ENCODE data around the gene MED23. TPM values are rescaled to one million over a fixed set of nuclear protein-coding genes. Genes with fewer than 3 reads are reported as not detected.

The MED23 gene
- total RNA-seq, 3 donors from 2014 or later = 25.8 to 40.6 (median 28.2) TPM

- Histone ChIP-seq H3K36me3 (ENCODE audit: low read depth) (no peaks in the 10 kb centered on the region), H3K4me1 (ENCODE audit: low read depth) (no peaks in the 10 kb centered on the region), H3K9me3 (no peaks in the 10 kb centered on the region), H3K4me3 (no peak within 1 kb of the TSS)
- intact Hi-C loops (cut with DNase I, micrococcal nuclease) = no loop called here
- no peak for TF ChIP-seq CTCF (IDR thresholded peaks at IDR 0.05)
- ATAC-seq = no peak
- DNase-seq = no peak
These were observed 55.2 kb downstream of the MED23 start, which contains the start of gene ARG1 for GRCh38 chr6:131572686-131573415. ARG1 (plus strand) TSS chr6:131573226; CDS start chr6:131573283, 57 bp downstream.

GRCh38 chr6:131568726-131569125 lies 59.3 kb downstream of the MED23 start:
- intact Hi-C loops (cut with DNase I, micrococcal nuclease) = no loop called here
- H3K9me3 ChIP-seq = no peaks in the 10 kb centered on the region
- TF ChIP-seq CTCF (IDR thresholded peaks at IDR 0.05) = no peak
- ATAC-seq = no peak
- no peak overlapping the region for H3K4me3 ChIP-seq
- no peak for DNase-seq
- H3K4me1 ChIP-seq (ENCODE audit: low read depth) = no peaks in the 10 kb centered on the region
- no peaks in the 10 kb centered on the region for H3K36me3 ChIP-seq (ENCODE audit: low read depth)

- intact Hi-C loops (cut with DNase I, micrococcal nuclease) = no loop called here
- Histone ChIP-seq H3K4me1 (ENCODE audit: low read depth) (no peaks in the 10 kb centered on the region), H3K9me3 (no peaks in the 10 kb centered on the region), H3K36me3 (ENCODE audit: low read depth) (no peaks in the 10 kb centered on the region), H3K4me3 (no peak overlapping the region)
- DNase-seq (no peak), ATAC-seq (no peak)
- TF ChIP-seq CTCF (IDR thresholded peaks at IDR 0.05) = no peak
These were observed 63.0 kb downstream of the MED23 start for GRCh38 chr6:131565056-131565455.

- intact Hi-C loops (cut with DNase I, micrococcal nuclease) = no loop called here
- ATAC-seq (no peak), DNase-seq (no peak)
- no peak for TF ChIP-seq CTCF (IDR thresholded peaks at IDR 0.05)
- Histone ChIP-seq H3K4me3 (no peak overlapping the region), H3K4me1 (ENCODE audit: low read depth) (no peaks in the 10 kb centered on the region), H3K36me3 (ENCODE audit: low read depth) (no peaks in the 10 kb centered on the region), H3K9me3 (no peaks in the 10 kb centered on the region)
These were observed 65.9 kb downstream of the MED23 start for GRCh38 chr6:131561925-131562707.

GRCh38 chr6:131558922-131559321 lies 69.1 kb downstream of the MED23 start:
- Histone ChIP-seq H3K9me3 (no peaks in the 10 kb centered on the region), H3K36me3 (ENCODE audit: low read depth) (no peaks in the 10 kb centered on the region)
- no peak for ATAC-seq

More at GRCh38 chr6:131558922-131559321, 69.1 kb downstream of the MED23 start:
- no peaks in the 10 kb centered on the region for H3K4me1 ChIP-seq (ENCODE audit: low read depth)
- DNase-seq = no peak
- intact Hi-C loops (cut with DNase I, micrococcal nuclease) = no loop called here
- H3K4me3 ChIP-seq = no peak overlapping the region
- TF ChIP-seq CTCF (IDR thresholded peaks at IDR 0.05) = no peak

All from mucosa of descending colon (tissue), 3 donors.